Epidermal melanocyte (primary cell): Measurements from ENCODE around the gene ITGB2.
"Not testable (repeated sequence)": the region's sequence is repeated elsewhere in the genome, so short reads cannot be mapped to it uniquely, and the experiment has no call there.

Experiments
- DNase-seq: peaks from one replicate; pipeline ENCODE4 v3.0.0; 2011; ENCODE audit warnings: low spot score; ENCODE audit not compliant: insufficient read length

The ITGB2 gene

GRCh38 chr21:44927259-44927586, 6.5 kb upstream of the ITGB2 start:
- no peak for DNase-seq

- no peak for DNase-seq
These were observed 5.8 kb upstream of the ITGB2 start for GRCh38 chr21:44926331-44927101.

- DNase-seq = peak; percentile 79
These were observed 4.7 kb upstream of the ITGB2 start for GRCh38 chr21:44925378-44925755.

- DNase-seq = no peak
These were observed 4.1 kb upstream of the ITGB2 start for GRCh38 chr21:44924606-44925377.

GRCh38 chr21:44923480-44924084, 2.9 kb upstream of the ITGB2 start:
- no peak for DNase-seq

- no peak for DNase-seq
These were observed 1.2 kb upstream of the ITGB2 start for GRCh38 chr21:44921928-44922327.

GRCh38 chr21:44919913-44920693, 596 bp downstream of the ITGB2 start:
- DNase-seq = no peak

- DNase-seq = no peak
These were observed 1.4 kb downstream of the ITGB2 start for GRCh38 chr21:44919111-44919912.

- DNase-seq = no peak
These were observed 2.1 kb downstream of the ITGB2 start for GRCh38 chr21:44918581-44919033.

GRCh38 chr21:44918107-44918470, 2.6 kb downstream of the ITGB2 start:
- DNase-seq = no peak

GRCh38 chr21:44917446-44918106, 3.1 kb downstream of the ITGB2 start:
- no peak for DNase-seq

- no peak for DNase-seq
These were observed 3.7 kb downstream of the ITGB2 start for GRCh38 chr21:44916965-44917364.

- DNase-seq = no peak
These were observed 6.4 kb downstream of the ITGB2 start for GRCh38 chr21:44914176-44914874.

GRCh38 chr21:44913425-44914175, 7.1 kb downstream of the ITGB2 start:
- DNase-seq = no peak

GRCh38 chr21:44912506-44913412, 7.9 kb downstream of the ITGB2 start:
- not testable (repeated sequence) for DNase-seq

GRCh38 chr21:44912158-44912473, 8.6 kb downstream of the ITGB2 start:
- DNase-seq = no peak

- peak; percentile 77 for DNase-seq
These were observed 9.1 kb downstream of the ITGB2 start for GRCh38 chr21:44911384-44912157.

- no peak for DNase-seq
These were observed 9.7 kb downstream of the ITGB2 start for GRCh38 chr21:44911068-44911383.
